ENCODE data around the gene COA1.

Gene COA1

DNA sequence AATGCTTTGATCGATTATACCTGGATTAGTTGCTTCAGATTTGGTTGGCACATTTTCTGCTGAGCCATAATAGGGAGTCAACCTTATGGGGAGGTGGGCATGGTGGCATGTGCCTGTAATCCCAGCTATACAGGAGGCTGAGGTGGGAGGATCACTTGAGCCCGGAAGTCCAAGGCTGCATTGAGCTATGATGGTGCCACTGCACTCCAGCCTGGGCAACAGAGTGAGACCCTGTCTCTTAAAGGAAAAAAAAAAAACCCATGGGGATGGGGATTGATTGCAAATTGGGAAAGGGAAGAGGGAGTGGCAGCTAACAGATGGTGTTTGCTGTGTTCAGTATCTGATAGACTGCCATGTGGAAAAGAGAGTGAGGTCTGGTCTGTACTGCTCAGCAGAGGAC lies 135.3 kb downstream of the COA1 start:
- Histone ChIP-seq H3K9me3 (ENCODE audit: severe bottlenecking) (no peaks in the 10 kb centered on the region), H3K36me3 (ENCODE audit: low read depth) (peaks cover 64% of the 10 kb centered on the region), H3K4me3 (ENCODE audit: severe bottlenecking) (no peak overlapping the region), H3K4me1 (ENCODE audit: insufficient read depth, poor library complexity, severe bottlenecking) (peaks cover 65% of the 10 kb centered on the region), H3K27me3 (ENCODE audit: insufficient read depth, poor library complexity, severe bottlenecking) (no peaks in the 10 kb centered on the region), H3K27ac (ENCODE audit: poor library complexity, severe bottlenecking) (peak overlapping the region; percentile 28)
- ATAC-seq (ENCODE audit: low read depth) = 0 out of 3 replicates have a peak, but pooled peaks have one; percentile 10
- no peak for DNase-seq (ENCODE audit: low spot score)
- TF ChIP-seq, protein P1, sequence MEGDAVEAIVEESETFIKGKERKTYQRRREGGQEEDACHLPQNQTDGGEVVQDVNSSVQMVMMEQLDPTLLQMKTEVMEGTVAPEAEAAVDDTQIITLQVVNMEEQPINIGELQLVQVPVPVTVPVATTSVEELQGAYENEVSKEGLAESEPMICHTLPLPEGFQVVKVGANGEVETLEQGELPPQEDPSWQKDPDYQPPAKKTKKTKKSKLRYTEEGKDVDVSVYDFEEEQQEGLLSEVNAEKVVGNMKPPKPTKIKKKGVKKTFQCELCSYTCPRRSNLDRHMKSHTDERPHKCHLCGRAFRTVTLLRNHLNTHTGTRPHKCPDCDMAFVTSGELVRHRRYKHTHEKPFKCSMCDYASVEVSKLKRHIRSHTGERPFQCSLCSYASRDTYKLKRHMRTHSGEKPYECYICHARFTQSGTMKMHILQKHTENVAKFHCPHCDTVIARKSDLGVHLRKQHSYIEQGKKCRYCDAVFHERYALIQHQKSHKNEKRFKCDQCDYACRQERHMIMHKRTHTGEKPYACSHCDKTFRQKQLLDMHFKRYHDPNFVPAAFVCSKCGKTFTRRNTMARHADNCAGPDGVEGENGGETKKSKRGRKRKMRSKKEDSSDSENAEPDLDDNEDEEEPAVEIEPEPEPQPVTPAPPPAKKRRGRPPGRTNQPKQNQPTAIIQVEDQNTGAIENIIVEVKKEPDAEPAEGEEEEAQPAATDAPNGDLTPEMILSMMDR (IDR thresholded peaks at IDR 0.05; ENCODE audit: poor library complexity, severe bottlenecking) = no peak

DNA sequence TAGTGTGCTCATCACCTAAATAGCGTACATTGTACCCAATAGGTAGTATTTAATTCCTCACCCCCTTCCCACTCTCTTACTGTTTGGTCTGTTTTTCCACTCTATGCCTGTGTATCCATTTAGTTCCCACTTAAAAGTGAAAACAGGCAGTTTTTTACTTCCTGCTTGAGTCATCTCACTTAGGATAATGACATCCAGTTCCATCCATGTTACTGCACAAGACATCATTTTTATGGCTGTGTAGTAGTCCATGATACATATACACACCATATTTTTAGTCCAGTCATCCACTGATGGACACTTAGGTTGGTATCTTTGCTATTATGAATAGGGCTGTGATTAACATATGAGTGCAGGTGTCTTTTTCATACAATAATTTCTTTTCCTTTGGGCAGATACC lies 136.3 kb downstream of the COA1 start:
- H3K36me3 ChIP-seq (ENCODE audit: low read depth) = peaks cover 64% of the 10 kb centered on the region
- TF ChIP-seq, protein P1 (IDR thresholded peaks at IDR 0.05; ENCODE audit: poor library complexity, severe bottlenecking) = no peak
- H3K4me3 ChIP-seq (ENCODE audit: severe bottlenecking) = no peak overlapping the region
- ATAC-seq (ENCODE audit: low read depth) (no peak; the same call in 2 of the 3 replicates), DNase-seq (ENCODE audit: low spot score) (no peak)
- no peaks in the 10 kb centered on the region for H3K9me3 ChIP-seq (ENCODE audit: severe bottlenecking)
- H3K27me3 ChIP-seq (ENCODE audit: insufficient read depth, poor library complexity, severe bottlenecking) = no peaks in the 10 kb centered on the region
- peaks cover 74% of the 10 kb centered on the region for H3K4me1 ChIP-seq (ENCODE audit: insufficient read depth, poor library complexity, severe bottlenecking)
- H3K27ac ChIP-seq (ENCODE audit: poor library complexity, severe bottlenecking) = peak overlapping the region; percentile 61

DNA sequence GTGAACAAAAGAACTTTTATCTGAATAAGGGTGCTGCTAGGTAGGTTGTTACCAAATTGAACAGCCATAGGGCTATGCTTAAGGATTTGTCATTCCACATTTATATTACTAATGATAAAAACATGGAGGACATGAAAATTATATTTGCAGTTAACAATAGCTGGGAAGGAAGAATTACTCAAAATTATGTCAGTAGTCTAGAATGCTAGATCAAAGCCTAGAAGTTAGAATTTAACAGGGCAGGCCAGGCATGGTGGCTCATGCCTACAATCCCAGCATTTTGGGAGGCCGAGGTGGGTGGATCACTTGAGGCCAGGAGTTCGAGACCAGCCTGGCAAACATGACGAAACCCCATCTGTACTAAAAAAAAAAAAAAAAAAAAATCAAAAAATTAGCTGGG lies 137.0 kb downstream of the COA1 start:
- TF ChIP-seq, protein P1 (IDR thresholded peaks at IDR 0.05; ENCODE audit: poor library complexity, severe bottlenecking) = no peak
- no peaks in the 10 kb centered on the region for H3K27me3 ChIP-seq (ENCODE audit: insufficient read depth, poor library complexity, severe bottlenecking)
- ATAC-seq (ENCODE audit: low read depth) (no peak), DNase-seq (ENCODE audit: low spot score) (no peak)
- H3K27ac ChIP-seq (ENCODE audit: poor library complexity, severe bottlenecking) = peak overlapping the region; percentile 61
- no peak overlapping the region for H3K4me3 ChIP-seq (ENCODE audit: severe bottlenecking)
- H3K4me1 ChIP-seq (ENCODE audit: insufficient read depth, poor library complexity, severe bottlenecking) = peaks cover 81% of the 10 kb centered on the region
- peaks cover 64% of the 10 kb centered on the region for H3K36me3 ChIP-seq (ENCODE audit: low read depth)
- H3K9me3 ChIP-seq (ENCODE audit: severe bottlenecking) = no peaks in the 10 kb centered on the region

DNA sequence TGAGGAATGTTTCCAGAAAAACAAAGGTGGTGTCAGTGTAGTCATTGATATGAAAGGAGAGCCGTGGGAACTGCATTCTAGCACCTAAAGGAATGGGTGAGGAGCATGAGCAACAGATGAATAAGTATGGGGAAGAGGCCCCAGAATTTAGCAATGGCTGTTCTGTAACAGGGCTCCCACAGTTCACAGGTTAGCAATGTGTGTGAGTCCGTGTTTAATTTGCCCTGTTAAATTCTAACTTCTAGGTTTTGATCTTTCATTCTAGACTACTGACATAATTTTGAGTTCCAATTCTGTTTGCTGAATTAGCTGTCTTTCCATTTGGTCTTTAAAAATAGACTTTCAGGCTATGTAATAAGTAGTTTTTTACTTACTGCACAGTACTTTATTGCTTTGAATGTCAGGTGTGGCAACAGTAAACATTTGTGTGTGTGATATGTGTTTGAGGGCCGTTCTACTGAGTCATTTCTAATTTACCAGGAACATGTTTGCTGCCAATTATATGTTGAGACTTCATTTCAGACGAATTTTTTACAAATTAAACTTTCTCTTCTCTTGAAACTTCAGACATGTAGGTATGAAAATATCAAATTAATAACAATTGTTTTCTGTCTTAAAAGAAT lies 137.7 kb downstream of the COA1 start:
- TF ChIP-seq, protein P1 (IDR thresholded peaks at IDR 0.05; ENCODE audit: poor library complexity, severe bottlenecking) = no peak
- no peak for DNase-seq (ENCODE audit: low spot score)
- peak overlapping the region; percentile 61 for H3K27ac ChIP-seq (ENCODE audit: poor library complexity, severe bottlenecking)
- peaks cover 88% of the 10 kb centered on the region for H3K4me1 ChIP-seq (ENCODE audit: insufficient read depth, poor library complexity, severe bottlenecking)
- peaks cover 62% of the 10 kb centered on the region for H3K36me3 ChIP-seq (ENCODE audit: low read depth)
- ATAC-seq (ENCODE audit: low read depth) = peak; percentile 86
- no peak overlapping the region for H3K4me3 ChIP-seq (ENCODE audit: severe bottlenecking)
- H3K9me3 ChIP-seq (ENCODE audit: severe bottlenecking) = no peaks in the 10 kb centered on the region
- no peaks in the 10 kb centered on the region for H3K27me3 ChIP-seq (ENCODE audit: insufficient read depth, poor library complexity, severe bottlenecking)

DNA sequence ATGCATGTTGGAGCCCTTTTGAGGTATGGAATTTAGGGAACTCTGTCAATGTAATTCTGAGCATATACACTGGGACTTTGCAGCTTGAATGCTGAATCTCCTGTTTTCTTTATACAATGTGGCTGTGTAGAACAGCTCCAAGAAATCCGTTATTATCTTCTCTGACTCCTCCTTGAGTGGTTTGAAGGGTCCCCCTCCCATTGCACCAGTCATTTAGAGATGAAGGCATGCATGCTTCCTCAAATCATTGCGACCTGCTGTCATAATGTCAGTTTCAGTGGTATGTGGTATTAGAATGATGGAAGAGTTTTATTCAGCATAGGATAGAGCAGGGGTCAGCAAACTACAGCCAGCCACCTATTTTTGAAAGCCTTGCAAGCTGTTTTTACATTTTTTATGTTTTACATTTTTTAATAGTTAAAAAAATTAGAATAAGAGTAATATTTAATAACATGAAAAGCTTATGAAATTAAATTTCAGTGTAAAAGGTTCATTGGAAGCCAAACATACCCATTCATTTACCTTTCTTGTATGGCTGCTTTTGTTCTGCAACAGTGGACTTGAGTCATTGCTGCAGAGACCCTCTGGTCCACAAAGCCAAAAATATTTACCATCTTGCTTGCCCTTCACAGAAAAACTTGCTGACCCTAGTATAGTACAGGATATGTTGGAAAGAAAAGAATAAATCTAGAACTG lies 138.3 kb downstream of the COA1 start:
- peaks cover 88% of the 10 kb centered on the region for H3K4me1 ChIP-seq (ENCODE audit: insufficient read depth, poor library complexity, severe bottlenecking)
- H3K27me3 ChIP-seq (ENCODE audit: insufficient read depth, poor library complexity, severe bottlenecking) = no peaks in the 10 kb centered on the region
- DNase-seq (ENCODE audit: low spot score) (no peak), ATAC-seq (ENCODE audit: low read depth) (no peak)
- TF ChIP-seq, protein P1 (IDR thresholded peaks at IDR 0.05; ENCODE audit: poor library complexity, severe bottlenecking) = no peak
- peaks cover 58% of the 10 kb centered on the region for H3K36me3 ChIP-seq (ENCODE audit: low read depth)
- peak overlapping the region; percentile 61 for H3K27ac ChIP-seq (ENCODE audit: poor library complexity, severe bottlenecking)
- no peak overlapping the region for H3K4me3 ChIP-seq (ENCODE audit: severe bottlenecking)
- no peaks in the 10 kb centered on the region for H3K9me3 ChIP-seq (ENCODE audit: severe bottlenecking)
